ENCODE results near the gene APLN. TPM values are rescaled to one million over a fixed set of nuclear protein-coding genes. Genes with fewer than 3 reads are reported as not detected.

APLN gene
- total and polyA plus RNA-seq, 2 donors (not counting 1 experiment from before 2014, with no cell fraction given): 0.17 to 2.4 TPM

GRCh38 chrX:129658429-129658828 is 3.7 kb upstream of the APLN start:
- H2AFZ ChIP-seq (ENCODE audit: low read length): no peak overlapping the region
- H3K27ac ChIP-seq (ENCODE audit: insufficient read depth, low read length): no peak overlapping the region
- no peak overlapping the region for H3K4me3 ChIP-seq (replicated peaks in 1 of 4; ENCODE audit: control extremely low read depth in 1 of 4, insufficient read depth in 1 of 4, low read depth in 3 of 4, low read length in 4 of 4)
- no peaks in the 10 kb centered on the region for H3K9me3 ChIP-seq (ENCODE audit: control insufficient read depth, insufficient read depth, low read depth, low read length)
- TF ChIP-seq EZH2 (IDR thresholded peaks at IDR 0.05; ENCODE audit: low read length, missing control alignments) (no peak), CTCF (conservative IDR thresholded peaks at IDR 0.05 in 1 of 2, IDR thresholded peaks at IDR 0.05 in 1 of 2; ENCODE audit: low read depth in 1 of 2, low read length in 2 of 2) (no peak)
- H3K27me3 ChIP-seq (ENCODE audit: control insufficient read depth, insufficient read depth, low read length): no peaks in the 10 kb centered on the region
- H3K9ac ChIP-seq (ENCODE audit: insufficient read depth, low read length): no peak overlapping the region
- no peak overlapping the region for H3K4me2 ChIP-seq (ENCODE audit: extremely low read depth, insufficient read depth, low read length)
- no peaks in the 10 kb centered on the region for H3K36me3 ChIP-seq (ENCODE audit: control insufficient read depth, insufficient read depth, low read length)
- DNase-seq (ENCODE audit: low read depth in 2 of 2): no peak
- no peaks in the 10 kb centered on the region for H3K79me2 ChIP-seq (ENCODE audit: control insufficient read depth, insufficient read depth, low read length)
- no peaks in the 10 kb centered on the region for H3K4me1 ChIP-seq (ENCODE audit: control insufficient read depth, extremely low read depth, insufficient read depth, low read length)
- H4K20me1 ChIP-seq (ENCODE audit: control insufficient read depth, extremely low read depth, insufficient read depth, low read length): no peaks in the 10 kb centered on the region

- DNase-seq (ENCODE audit: low read depth in 2 of 2): no peak
- Histone ChIP-seq H4K20me1 (ENCODE audit: control insufficient read depth, extremely low read depth, insufficient read depth, low read length) (no peaks in the 10 kb centered on the region), H2AFZ (ENCODE audit: low read length) (no peak overlapping the region), H3K4me3 (replicated peaks in 1 of 4; ENCODE audit: control extremely low read depth in 1 of 4, insufficient read depth in 1 of 4, low read depth in 3 of 4, low read length in 4 of 4) (no peak overlapping the region), H3K9ac (ENCODE audit: insufficient read depth, low read length) (no peak overlapping the region), H3K36me3 (ENCODE audit: control insufficient read depth, insufficient read depth, low read length) (no peaks in the 10 kb centered on the region), H3K79me2 (ENCODE audit: control insufficient read depth, insufficient read depth, low read length) (no peaks in the 10 kb centered on the region), H3K9me3 (ENCODE audit: control insufficient read depth, insufficient read depth, low read depth, low read length) (no peaks in the 10 kb centered on the region), H3K27me3 (ENCODE audit: control insufficient read depth, insufficient read depth, low read length) (no peaks in the 10 kb centered on the region), H3K27ac (ENCODE audit: insufficient read depth, low read length) (no peak overlapping the region), H3K4me2 (ENCODE audit: extremely low read depth, insufficient read depth, low read length) (no peak overlapping the region), H3K4me1 (ENCODE audit: control insufficient read depth, extremely low read depth, insufficient read depth, low read length) (no peaks in the 10 kb centered on the region)
- TF ChIP-seq EZH2 (IDR thresholded peaks at IDR 0.05; ENCODE audit: low read length, missing control alignments) (no peak), CTCF (conservative IDR thresholded peaks at IDR 0.05 in 1 of 2, IDR thresholded peaks at IDR 0.05 in 1 of 2; ENCODE audit: low read depth in 1 of 2, low read length in 2 of 2) (peak in 1 of 2 donors; percentile 1)
These were observed 942 bp upstream of the APLN start for GRCh38 chrX:129655547-129656249.

- Histone ChIP-seq H3K9ac (ENCODE audit: insufficient read depth, low read length) (peak overlapping the region; percentile 30), H3K4me2 (ENCODE audit: extremely low read depth, insufficient read depth, low read length) (peak overlapping the region; percentile 83), H2AFZ (ENCODE audit: low read length) (no peak overlapping the region), H3K9me3 (ENCODE audit: control insufficient read depth, insufficient read depth, low read depth, low read length) (no peaks in the 10 kb centered on the region), H3K36me3 (ENCODE audit: control insufficient read depth, insufficient read depth, low read length) (no peaks in the 10 kb centered on the region), H3K4me1 (ENCODE audit: control insufficient read depth, extremely low read depth, insufficient read depth, low read length) (no peaks in the 10 kb centered on the region), H3K27me3 (ENCODE audit: control insufficient read depth, insufficient read depth, low read length) (no peaks in the 10 kb centered on the region), H3K4me3 (replicated peaks in 1 of 4; ENCODE audit: control extremely low read depth in 1 of 4, insufficient read depth in 1 of 4, low read depth in 3 of 4, low read length in 4 of 4) (peak overlapping the region; percentile 31 to 51 (median 40)), H3K79me2 (ENCODE audit: control insufficient read depth, insufficient read depth, low read length) (no peaks in the 10 kb centered on the region), H4K20me1 (ENCODE audit: control insufficient read depth, extremely low read depth, insufficient read depth, low read length) (no peaks in the 10 kb centered on the region), H3K27ac (ENCODE audit: insufficient read depth, low read length) (no peak overlapping the region)
- peak in 1 of 2 donors; percentile 29 for DNase-seq (ENCODE audit: low read depth in 2 of 2)
- TF ChIP-seq EZH2 (IDR thresholded peaks at IDR 0.05; ENCODE audit: low read length, missing control alignments): no peak
- TF ChIP-seq CTCF (conservative IDR thresholded peaks at IDR 0.05 in 1 of 2, IDR thresholded peaks at IDR 0.05 in 1 of 2; ENCODE audit: low read depth in 1 of 2, low read length in 2 of 2): no peak
These were observed 645 bp downstream of the APLN start for GRCh38 chrX:129653971-129654651.

All from fibroblast of lung (primary cell).